HG03575 (cell line): Measurements from ENCODE around the gene ZNF628.

Source experiments
- ATAC-seq: cut with Tn5 transposase; IDR thresholded peaks from one replicate; pipeline ENCODE4 v1.9.1; 2021; ENCODE audit not compliant: unreplicated experiment, insufficient number of reproducible peaks, low FRiP score; ENCODE audit errors: extremely low read depth

ZNF628 gene

DNA sequence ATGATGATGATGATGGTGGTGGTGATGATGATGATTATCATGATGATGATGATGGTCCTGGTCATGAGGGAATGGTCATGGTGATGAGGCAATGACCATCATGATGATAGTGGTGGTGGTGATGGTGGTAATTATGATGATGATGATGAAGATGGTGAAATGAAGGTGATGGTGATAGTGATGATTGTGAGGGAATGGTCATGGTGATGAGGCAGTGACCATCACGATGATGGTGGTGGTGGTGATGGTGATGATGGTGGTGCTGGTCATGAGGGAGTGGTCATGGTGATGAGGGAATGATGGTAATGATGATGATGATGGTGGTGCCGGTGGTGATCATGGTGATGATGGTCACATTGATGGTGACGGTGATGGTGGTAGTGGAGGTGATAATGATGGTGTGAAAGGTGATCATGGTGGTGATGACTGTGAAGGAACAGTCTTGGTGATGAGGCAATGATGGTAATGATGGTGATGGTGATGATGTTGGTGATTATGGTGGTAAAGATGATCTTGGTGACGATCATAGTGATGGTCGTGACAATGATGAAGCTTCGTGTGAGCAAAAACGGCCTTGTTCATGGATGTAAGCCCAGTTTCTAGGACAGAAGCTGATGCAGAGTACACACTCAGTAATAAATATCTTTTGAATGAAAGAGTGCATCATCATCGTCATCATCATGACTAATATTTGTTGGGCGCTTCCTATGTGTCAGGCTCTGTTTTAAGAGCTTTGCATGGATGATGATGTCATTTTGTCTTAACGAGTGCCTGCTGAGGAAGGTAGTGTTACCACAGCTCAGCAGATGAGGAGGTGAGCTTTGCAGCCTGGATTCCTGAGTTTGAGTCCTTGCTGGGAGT, 43.3 kb downstream of the ZNF628 start:
- no peak for ATAC-seq

DNA sequence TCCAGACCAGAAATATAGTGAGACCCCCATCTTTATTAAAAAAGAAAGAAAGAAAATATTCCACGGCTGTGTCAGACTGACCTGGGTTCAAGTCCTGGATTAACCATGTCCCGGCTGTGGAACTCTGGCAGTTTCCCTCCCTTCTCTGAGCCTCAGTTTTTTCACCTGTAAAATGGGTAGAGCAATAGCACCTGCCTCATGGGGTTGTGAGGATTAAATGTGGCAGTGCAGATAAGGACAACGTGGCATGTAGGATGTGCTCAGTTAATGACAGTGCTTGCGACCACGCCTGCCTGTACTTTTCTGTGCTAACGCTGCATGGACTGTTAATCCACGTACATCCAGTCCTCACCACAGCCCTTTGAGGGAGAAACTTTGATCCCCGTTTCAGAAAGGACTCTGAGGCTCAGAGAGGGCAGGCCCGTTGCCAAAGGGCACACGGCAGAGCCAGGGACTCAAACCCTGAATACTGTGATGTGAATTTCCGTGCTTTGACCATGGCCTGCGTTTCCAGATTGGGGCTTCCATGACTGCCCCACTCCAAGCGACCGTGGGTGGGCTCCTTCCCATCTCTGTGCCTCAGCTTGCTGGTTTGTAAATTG, 44.4 kb downstream of the ZNF628 start:
- no peak for ATAC-seq

DNA sequence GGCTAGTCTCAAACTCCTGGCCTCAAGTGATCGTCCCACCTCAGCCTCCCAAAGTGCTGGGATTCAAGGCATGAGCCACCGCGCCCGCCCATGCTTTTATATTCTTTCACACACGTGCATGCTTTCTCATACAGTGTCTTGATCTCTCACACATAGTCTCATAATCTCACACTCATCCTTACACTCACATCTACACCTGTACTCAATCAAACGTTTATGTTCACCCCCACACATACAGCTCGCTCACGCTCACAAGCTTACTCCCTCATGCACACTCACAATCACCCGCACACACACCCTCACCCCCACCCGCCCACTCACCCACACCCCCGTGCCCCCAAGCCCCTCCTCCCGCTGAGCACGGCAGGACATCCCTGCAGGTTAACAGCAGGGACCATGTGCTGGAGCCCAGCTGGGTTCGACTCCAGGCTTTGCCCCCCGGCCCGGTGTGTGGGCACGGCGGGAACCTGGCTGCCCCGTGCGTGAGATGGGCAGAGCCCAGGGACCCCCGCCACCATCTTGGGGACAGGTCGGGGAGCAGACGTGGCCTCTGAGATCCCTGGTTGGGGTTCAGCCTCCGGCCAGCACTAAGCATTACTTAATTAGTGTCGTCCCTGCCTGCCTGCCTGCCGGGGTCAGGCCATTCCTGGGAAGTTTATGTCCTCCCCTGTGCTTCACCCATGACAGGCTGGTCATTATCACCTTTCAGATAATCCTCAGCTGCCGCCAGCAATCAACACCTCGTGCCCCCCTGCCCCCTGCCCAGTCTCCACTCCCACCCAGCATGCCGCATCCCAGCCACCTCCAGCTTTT, 49.1 kb downstream of the ZNF628 start:
- ATAC-seq: no peak

DNA sequence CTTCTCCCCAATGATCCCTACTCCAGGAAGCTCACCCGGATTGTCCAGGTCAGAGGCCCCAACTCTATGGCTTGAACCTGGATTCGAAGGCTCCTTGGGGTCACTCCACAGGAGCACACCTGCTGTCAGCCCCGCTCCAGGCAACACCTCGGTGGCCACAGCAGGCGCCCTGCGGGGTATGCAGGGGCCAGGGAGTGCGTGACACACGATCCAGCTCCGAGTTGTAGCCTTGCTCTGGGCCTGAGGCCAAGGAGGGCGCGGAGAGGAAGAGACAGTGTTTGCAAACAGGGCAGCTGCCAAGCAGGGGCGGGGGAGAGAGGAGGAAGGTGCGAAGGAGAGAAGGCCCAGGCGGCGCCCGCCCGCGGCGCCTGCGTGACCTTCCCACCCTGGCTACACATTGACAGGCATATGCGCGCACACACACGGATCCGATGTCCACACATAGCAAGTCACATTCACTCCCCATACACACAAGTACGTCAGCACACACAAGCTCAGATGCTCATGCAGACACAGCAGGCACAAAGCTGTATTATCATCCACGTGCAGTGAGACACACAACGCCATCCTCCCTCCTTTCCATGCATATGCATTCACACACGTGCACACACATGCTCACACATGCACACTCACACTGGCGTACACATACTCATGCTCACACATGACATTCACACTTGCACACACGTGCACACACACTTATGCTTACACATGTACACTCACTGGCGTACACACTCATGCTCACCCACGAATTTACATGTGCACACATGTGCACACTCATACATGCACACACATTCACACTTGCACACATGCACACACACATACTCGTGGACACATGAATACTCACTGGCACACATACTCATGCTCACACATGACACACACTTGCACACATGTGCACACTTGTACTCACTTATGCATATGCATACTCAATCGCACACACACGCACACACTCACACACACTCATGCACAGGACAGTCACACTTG, 50.1 kb downstream of the ZNF628 start:
- no peak for ATAC-seq

DNA sequence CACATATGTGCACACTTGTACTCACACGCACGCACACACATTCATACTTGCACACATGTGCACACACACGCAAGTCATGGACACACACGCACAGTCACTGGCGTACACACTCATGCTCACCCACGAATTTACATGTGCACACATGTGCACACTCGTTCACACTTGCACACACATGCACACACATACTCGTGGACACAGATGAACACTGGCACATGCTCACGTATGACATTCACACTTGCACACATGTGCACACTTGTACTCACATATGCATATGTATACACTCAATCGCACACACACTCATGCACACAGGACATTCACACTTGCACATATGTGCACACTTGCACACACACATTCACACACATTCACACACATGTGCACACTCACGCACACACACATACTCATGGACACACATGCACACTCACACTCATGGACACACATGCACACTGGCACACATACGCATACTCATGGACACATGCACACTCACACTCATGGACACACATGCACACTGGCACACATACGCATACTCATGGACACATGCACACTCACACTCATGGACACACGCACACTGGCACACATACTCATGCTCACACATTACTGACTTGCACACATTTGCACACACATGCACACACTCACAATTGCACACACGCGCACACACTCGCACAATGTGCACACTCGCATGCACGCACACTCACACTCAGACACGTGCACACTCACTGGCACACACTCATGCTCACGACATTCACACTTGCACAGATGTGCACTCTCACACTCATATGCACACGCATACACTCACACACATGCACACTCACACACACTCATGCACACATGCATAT, 51.0 kb downstream of the ZNF628 start:
- no peak for ATAC-seq

GRCh38 chr19:55528030-55528803, 51.8 kb downstream of the ZNF628 start:
- no peak for ATAC-seq

DNA sequence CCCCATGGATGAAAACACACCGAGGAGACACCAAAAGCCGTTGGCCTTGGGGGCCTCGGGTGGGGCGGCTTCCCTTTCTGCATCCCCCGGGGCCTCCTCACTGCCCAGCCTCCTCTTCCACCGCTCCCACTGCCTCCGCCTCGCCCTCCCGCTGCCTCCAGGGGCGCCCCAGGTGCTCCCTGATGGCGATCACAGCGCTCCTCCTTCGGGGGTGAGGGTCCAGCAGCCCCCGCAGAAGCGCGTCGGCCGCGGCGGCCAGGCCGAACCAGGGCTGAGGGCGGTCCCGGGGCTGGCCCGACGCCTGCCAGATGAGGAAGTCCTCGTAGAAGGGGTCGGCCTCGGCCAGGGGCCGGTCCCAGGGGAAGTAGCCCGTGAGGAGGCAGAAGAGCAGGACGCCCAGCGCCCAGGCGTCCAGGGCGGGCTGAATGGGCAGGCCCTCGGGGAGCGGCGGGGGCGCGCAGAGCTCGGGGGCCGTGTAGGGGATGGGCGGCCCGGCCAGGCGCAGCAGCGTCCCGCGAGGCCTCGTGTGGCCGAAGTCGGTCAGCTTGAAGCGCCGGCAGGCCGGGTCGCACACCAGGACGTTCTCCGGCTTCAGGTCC, 53.3 kb downstream of the ZNF628 start:
- ATAC-seq: no peak

GRCh38 chr19:55530996-55531395, 54.6 kb downstream of the ZNF628 start:
- ATAC-seq: no peak
